Hippocampal formation (tissue), 2 donors: ENCODE data around the gene MRNIP.

Experiments
- DNase-seq, 2 donors: peaks; one replicate each; lab custom pipeline; 2025; lab: John Stamatoyannopoulos, UW

MRNIP gene

DNA sequence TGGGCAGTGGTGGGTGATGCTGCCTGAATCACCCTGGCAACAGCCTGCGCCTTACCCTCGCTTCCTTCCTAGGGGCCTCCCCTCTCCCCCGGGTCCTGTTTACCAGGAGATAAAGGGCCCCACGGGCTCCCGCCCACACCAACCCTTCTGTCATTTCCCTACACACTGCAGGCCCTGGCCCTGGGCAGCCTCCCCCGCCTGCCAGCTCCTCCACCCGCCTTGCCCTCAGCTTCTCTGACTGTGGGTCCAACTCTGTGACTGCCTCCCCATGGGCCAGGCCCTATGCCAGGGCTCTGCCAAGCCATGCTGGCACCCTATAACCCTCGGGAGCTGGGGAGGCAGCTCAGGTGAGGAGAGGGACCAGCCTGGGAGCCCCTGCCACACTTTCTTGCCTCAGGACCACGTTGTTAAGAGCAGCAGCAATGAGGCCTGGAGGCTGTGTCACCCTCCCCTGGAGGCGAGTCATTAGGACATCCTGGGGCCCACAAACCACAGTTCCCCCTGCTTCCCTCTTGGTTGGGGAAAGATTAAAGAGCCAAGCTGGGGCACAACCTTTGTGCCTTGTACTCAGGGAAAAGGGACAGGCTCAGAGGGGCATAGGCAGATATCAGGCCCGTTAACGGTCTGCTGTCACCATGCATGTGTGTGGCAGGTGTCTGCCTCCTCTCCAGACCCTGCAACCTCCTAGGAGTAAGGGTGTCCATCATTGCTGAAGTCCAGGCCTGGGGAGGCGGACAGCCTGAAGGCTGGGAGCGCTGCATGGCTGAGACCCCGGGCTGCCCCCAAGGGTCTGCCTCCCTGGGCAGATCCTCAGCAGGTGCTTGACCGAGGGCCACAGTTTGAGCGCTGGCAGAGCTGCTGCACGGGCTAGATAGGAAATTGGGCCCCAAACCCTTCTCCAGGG is 54.7 kb downstream of the MRNIP start:
- DNase-seq = no peak

DNA sequence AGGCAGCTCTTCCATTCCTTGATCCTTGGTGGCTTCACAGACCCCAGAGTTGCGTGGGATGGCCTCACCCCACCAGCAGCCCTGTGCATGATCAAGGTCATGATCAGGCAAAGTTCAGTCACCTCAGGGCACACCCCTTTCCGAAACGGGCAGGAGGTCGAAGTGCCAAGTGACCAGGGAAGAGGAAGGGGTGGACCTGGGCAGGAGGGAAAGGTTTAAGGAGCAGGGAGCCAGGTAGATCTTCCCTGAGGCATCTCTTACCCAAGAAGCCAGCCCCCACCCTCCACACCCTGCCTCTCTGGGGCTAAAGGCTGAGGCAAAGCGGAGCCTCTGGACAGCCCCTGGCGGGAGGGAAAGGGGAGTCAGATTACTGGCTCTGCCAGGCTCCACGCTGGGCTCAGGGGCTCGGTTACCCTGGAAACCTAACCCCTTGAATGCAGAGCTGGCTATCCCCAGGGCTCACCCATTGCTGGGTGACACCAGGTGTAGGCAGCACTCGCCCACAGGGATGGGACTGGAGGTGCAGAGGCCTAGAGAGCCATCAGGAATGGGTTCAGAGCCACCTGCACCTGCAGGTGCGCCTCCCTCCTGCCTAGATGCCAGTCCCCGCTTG is 55.6 kb downstream of the MRNIP start:
- no peak for DNase-seq

DNA sequence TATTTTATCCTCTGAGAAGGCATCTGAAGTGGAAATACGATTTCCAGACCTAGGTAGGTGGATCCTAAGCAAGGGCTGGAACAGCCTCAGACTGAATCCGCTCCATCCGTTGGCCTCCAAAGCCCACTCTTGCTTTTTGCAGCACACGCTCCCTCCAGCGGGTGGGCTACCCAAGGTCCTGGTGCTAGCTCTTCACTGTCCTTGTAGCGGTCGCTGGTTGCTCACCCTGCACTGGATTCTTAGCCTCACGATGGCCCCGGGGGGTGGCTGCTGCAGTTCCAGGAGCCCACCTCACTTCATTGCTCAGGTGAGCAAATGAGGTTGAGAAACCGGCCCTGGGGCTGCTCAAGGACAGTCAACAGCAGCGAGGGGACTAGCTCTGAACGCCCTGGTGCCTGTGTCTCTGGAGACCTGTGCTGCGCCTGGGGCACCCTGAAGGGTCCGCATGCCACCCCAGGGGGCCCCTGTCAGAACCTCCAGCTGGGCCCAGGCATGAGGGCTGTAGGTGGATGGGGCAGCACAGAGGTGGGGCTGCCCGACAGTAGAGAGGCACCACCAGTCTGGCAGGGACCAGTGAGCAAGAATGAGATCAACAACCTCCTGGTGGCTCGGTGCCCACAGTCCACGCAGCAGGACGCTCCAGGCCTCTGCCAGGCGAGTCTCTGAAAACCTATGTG is 56.3 kb downstream of the MRNIP start:
- DNase-seq = no peak

DNA sequence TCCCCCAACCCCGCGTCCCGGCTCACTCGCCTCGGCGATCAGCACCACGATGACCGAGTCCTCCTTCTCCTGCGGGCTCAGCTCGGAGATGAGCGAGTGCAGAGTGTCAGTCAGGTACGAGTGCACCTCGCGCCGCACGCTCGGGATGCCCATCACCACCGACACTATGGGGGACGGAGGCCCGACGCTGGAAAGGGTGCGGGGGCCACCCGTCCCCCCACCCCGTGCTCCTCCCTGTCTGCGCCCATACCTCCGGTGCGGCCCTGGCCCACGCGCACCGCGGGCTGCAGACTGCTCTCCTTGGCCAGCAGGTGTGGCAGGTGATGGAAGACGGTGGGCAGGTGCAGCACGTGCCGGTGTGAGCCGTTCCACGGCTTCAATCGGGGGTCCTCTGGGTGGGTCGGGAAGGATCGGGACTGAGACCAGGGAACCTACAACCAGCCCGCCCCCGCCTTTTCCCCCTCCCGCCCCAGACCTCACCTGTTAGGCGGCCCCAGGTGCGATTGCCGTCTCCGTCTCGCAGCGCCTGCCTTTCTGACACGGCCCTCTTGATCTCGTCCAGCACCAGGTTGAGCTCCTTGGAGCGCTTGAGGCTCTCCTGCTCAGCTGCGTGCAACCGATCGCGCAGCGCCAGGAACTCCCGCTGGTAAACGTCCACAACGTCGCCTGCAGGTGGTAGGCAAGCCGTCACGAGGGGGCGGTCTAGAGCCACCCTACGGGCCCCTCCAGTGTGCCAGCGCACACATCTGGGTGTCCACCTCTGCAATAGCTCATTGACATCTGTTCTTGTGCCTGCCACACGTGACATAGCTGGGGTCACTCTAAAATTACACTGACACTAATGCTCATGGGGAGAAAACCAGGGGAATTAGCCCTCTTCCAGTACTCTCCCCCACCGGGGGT is 57.1 kb downstream of the MRNIP start:
- peak in 1 of 2 donors; percentile 45 for DNase-seq

DNA sequence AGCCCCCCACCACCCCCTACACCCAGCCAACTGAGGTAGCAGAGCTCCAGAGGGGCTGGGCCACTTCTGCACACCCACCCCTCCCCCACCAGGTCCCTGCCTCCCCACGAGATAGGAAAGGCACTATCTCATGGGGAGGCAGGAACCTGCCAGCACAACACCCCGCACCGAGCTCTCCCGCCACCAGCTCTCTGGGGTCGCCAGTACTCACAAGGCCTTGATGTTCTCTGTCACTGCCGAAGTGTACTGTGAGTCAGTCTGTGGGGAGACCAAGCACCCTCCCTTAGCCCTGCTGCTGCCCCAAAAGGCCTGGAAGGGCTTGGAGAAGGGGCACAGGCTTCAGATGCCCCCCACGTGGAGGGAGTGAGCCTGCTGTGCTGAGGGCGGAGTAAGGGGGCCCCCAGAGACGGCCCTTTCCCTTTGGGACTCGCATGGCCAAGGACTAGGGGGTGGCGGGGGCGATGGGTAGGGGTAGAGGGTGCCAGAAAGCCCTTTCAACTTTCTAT is 57.9 kb downstream of the MRNIP start:
- no peak for DNase-seq

GRCh38 chr5:179800071-179800695 is 58.4 kb downstream of the MRNIP start:
- DNase-seq = no peak

DNA sequence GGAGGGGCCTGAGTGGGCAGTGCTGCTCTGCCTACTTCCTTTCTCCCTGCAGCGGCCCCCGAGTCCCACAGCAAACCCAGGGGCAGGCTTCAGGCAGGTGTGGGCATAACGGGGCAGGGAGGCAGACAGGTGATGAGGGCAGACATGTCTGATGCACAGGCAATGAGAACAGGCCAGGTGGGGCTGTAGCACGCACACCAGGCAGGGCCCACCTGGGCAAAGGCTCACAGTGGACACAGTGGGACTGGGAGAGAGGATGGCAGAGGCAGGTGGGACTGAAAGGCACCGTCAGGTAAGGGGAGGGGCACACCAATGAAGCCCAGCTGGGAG is 59.0 kb downstream of the MRNIP start:
- no peak for DNase-seq

DNA sequence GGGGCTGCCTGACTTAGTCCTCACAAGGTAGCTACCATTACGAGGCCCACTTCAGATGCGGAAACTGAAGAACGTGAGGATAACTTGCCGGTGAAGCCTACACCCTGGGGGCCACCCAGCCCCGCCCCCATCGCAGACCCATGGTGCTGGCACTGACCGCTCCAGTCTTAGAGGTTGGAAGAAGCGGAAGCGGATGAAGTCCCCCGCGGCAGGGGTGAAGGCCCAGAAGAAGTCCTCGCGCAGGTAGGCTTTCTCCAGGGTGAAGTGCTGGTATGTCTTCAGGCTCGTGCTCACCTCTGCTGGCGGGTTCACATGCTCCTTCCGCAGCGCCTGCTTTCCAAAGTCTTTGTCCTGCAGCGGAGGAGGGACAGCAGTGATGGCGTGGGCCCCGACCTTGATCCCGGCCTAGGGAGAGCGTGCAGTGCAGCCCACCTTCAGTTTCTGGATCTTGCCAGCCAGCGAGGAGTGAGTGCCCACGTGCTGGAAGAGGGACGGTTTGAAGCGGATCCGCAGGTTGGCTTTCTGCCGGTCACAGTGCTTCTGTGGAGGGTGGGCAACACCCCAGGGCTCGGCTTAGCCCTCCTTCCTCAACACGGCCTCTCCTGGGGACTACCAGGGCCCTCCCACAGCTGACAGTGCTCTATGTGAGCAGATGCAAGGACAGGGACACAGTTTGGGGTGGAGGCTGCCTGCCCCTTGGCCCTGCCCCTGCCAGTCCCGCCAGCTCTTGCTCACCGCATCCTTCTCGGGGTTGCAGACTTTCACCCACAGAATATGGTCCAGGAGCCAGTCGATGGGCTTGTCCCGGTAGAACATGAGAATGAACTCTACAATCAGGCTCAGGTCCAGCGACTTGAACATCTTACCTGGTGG is 59.6 kb downstream of the MRNIP start:
- DNase-seq = no peak

DNA sequence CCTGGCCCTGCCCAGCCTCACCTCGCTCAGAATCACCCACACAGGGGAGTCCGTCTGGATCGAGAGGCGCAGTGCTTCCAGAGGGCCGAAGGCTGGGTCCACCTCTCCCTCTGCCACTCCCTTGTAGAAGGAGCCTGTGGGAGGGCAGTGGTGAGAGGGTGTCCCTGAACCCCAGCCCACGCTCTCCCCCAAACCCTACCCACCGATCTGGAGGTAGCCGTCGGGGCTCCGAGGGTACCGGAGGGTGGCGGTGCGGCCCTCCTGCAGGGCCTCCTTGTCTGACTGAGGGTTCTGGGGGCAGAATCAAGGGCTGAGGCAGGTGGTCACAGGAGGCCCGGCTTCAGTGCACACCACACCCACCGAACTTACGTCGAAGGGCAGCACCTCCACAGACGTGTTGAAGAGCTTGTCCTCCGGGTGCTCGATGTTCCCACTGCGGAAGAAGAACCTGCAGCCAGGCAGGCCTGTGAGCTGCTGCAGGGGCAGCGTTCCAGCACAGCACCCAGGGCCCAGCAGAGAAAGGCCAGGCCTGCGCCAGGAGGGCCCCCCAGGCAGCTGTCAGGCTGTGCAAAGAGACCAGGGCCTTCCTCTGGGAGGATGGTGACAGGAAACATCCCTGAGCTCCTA is 60.4 kb downstream of the MRNIP start:
- DNase-seq = no peak

- no peak for DNase-seq
Measured at GRCh38 chr5:179797741-179798140, 60.9 kb downstream of the MRNIP start.

DNA sequence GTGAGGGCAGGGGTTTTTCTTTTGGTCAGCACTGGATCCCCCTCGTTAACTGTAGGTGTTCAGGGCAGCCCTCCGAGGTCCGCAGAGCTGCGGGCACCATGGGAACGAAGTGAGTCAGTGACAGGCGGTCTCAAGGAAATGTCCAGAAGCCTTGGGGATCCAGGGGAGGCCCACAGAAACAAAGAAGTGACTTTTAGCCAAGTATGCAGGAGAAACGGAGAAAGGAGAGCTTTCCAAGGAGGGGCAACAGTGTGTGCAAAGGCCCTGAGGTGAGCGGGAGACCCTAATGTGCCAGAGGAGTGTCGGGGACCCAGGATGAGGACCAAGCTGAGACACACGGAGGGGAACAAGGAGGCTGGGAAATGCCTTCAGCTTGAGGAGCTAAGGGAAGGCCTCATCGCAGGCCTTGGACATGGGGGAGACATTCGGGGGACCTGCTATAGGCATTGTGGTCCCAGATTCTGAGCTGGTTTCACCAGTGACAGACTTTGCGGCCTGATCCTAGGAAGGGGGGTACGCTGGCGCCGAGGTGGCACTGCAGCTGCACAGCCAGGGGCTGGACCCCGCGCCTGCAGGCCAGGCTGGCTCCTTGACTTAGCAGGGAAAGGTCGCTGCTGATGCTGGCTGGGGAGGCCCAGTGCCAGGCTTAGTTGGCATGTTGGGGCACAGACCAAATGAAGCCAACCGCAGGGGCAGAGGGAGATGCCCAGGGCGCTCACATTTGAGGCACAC is 61.6 kb downstream of the MRNIP start:
- DNase-seq = no peak

GRCh38 chr5:179795863-179796833 is 62.5 kb downstream of the MRNIP start:
- peak; percentile 59 to 66 for DNase-seq

DNA sequence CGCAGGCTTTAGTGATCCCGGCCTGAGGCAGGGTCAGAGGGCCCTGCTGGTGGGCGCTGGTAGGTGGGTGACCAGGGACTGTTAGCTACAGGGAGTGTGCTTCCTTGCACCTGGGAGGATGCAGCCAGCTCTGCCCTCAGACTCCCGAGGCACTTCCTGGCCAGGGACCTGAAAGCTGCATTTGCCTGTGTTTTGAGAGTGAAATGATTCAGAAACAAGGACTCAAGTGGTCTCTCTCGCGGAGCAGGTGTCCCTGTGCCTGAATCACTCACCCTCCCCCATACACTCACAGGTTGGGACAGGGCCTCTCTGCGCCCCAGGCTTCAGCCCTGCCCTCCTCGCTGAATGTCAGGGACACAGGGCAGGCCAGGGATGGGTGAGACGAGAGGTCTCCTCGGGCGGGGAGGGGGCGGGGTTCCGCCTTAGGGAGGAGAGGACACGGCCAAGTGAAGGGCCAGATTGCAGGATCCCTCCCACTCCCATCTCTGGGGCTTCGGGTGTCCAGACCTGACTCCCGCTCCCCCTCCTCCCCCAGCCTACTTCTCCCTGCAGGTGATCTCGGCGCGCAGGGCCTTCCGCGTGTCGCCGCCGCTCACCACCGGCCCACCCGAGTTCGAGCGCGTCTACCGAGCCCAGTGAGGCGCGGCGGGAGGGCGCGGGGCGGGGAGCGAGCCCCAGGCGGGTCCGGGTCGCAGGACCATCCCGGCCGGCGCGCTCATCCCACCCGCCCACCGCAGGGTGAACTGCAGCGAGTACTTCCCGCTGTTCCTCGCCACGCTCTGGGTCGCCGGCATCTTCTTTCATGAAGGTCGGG is 63.4 kb downstream of the MRNIP start:
- DNase-seq = no peak

DNA sequence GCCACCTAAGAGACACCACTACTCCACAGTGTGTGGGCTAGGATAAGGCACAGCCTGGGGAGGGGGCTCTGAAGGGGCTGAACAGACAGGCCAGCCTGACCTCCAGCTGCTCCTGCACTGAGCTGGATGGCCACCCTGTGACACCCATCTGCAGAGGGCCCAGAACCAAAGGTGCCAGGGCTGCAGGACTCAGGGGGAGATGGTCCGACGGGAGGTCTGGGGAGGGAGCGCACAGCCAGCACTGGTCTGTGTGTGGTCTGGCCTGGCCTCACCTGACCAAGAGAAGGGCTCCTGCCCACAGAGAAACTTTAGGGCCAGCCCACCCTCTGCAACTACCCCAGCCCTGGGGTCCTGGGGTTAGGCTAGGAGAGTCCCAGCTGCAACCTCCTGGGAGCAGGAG is 64.0 kb downstream of the MRNIP start:
- DNase-seq = no peak

- DNase-seq = no peak
Measured at GRCh38 chr5:179794171-179794570, 64.4 kb downstream of the MRNIP start.

DNA sequence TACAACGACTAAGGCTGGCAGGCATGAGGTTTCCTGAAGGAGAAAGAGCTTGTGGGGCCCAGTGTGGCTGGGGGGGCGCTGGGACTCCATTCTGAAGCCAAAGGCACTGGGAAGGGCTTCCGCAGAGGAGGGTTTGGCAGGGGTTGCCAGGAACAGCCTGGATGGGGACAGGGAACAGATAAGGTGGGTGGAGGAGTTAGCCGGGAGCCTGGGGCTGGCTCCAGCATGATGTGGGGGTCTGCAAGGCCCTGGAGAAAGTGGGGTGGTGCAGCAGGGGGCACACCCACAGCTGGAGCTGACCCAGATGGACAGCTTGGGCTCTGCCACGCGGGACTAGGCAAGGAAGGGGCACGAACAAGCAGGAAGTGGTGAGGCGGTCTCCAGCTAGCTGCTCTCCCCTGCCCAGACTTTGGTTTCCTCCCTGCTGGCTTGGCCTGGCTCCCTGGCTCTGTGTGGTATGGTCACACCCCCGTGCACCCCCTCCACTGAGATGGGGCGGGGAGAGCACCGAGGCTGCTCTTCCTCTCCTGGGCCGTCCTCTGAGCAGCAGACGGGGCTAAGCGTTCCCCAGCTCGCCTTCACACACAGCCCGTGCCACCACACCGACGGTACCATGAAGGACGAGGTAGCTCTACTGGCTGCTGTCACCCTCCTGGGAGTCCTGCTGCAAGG is 65.0 kb downstream of the MRNIP start, which contains the start of gene LTC4S:
Gene LTC4S, plus strand, starts transcription at position 519 of the 672 bp plus-strand sequence. Its CDS starts 95 bp downstream, at position 614.
- peak; percentile 50 to 55 for DNase-seq
